ENCODE data around the gene SPIN1.

DNA sequence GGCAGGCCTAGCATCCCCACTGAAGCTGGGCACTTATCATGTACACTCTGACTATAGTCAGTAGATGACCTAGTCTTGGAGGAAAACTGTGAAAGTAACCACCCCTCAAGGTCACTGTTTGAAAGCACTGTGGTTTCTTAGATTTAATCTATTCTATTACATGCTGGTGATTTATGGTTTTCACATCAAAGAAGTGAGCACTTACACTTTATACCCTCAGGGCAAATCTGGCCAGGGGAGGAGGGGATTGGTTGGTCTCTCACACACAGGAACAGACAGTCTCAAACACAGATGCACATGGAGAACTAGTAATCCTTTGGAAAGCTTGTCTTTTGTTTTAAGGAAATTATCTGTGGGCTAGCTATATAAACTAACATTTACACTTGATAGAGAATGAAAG, 17.9 kb upstream of the SPIN1 start:
- TF ChIP-seq POLR2A (IDR thresholded peaks at IDR 0.05), result no peak
- TF ChIP-seq, protein P1, sequence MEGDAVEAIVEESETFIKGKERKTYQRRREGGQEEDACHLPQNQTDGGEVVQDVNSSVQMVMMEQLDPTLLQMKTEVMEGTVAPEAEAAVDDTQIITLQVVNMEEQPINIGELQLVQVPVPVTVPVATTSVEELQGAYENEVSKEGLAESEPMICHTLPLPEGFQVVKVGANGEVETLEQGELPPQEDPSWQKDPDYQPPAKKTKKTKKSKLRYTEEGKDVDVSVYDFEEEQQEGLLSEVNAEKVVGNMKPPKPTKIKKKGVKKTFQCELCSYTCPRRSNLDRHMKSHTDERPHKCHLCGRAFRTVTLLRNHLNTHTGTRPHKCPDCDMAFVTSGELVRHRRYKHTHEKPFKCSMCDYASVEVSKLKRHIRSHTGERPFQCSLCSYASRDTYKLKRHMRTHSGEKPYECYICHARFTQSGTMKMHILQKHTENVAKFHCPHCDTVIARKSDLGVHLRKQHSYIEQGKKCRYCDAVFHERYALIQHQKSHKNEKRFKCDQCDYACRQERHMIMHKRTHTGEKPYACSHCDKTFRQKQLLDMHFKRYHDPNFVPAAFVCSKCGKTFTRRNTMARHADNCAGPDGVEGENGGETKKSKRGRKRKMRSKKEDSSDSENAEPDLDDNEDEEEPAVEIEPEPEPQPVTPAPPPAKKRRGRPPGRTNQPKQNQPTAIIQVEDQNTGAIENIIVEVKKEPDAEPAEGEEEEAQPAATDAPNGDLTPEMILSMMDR (IDR thresholded peaks at IDR 0.05), result no peak
